ENCODE results near the gene TUBGCP2.

DNA sequence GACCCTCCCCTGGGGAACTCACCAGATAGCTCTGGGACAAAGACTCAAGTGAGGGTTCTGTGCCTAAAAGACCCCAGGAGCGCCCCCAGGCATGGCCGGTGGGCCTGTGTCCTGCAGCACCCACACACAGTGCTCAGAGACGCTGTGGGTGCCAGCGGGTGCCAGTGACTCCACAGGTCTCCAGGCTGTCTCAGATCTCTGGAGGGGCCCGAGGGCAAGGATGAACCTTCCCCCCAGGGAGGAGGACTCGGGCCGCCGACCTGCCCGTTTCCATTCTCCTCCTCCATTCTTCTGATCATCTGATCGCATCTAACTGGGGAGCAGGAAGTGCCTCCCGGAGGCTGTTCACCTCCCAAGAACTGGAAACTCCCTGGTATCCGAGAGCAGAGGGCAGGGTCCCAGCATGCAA is 33.0 kb downstream of the TUBGCP2 start:
- TF ChIP-seq, protein P1, sequence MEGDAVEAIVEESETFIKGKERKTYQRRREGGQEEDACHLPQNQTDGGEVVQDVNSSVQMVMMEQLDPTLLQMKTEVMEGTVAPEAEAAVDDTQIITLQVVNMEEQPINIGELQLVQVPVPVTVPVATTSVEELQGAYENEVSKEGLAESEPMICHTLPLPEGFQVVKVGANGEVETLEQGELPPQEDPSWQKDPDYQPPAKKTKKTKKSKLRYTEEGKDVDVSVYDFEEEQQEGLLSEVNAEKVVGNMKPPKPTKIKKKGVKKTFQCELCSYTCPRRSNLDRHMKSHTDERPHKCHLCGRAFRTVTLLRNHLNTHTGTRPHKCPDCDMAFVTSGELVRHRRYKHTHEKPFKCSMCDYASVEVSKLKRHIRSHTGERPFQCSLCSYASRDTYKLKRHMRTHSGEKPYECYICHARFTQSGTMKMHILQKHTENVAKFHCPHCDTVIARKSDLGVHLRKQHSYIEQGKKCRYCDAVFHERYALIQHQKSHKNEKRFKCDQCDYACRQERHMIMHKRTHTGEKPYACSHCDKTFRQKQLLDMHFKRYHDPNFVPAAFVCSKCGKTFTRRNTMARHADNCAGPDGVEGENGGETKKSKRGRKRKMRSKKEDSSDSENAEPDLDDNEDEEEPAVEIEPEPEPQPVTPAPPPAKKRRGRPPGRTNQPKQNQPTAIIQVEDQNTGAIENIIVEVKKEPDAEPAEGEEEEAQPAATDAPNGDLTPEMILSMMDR (conservative IDR thresholded peaks at IDR 0.05; ENCODE audit: low read length): no peak
- no peak for TF ChIP-seq EZH2phosphoT487 (IDR thresholded peaks at IDR 0.05; ENCODE audit: borderline replicate concordance)

Measured in Loucy (cell line).